GM12872 (cell line): ENCODE data around the gene LMO2.

ENCODE experiments used
- TF ChIP-seq, protein P1 (sequence below): IDR thresholded peaks from 3 replicates; pipeline ENCODE4 v1.5.1; 2011; ENCODE audit warnings: low read depth, mild to moderate bottlenecking, low read length, moderate library complexity; ENCODE audit not compliant: insufficient read depth

The LMO2 gene

DNA sequence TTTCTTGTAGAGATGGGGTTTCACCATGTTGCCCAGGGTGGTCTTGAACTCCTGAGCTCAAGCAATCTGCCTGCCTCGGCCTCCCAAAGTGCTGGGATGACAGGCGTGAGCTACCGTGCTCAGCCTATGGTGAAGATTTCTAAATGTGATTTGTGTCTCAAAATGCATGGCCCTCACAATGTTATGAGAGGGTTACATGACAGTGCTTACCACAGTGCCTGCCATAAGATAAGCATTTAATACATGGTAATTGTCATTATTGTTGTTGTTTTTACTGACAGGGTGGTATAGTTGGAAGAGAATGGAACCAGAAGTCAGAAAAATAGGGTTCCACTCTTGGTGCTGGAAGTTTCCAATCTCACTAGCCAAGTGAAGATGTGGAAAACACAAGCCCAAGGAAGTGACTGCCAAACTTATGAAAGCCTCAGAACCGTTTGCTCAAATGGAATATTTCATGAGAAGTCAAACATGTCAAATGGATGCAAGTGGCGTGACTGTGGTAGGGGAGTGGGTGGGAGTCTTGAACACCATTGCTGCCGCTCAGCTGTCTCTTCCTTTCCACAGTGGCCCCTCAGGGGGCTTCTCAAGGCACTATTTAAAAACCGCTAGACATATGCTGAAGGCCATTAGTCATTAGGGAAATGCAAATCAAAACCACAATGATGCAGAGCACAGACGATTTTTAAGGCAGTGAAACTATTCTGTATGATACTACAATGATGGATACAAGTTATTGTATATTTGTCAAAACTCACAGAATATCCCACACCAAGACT is 29.1 kb upstream of the LMO2 start:
- TF ChIP-seq, protein P1, sequence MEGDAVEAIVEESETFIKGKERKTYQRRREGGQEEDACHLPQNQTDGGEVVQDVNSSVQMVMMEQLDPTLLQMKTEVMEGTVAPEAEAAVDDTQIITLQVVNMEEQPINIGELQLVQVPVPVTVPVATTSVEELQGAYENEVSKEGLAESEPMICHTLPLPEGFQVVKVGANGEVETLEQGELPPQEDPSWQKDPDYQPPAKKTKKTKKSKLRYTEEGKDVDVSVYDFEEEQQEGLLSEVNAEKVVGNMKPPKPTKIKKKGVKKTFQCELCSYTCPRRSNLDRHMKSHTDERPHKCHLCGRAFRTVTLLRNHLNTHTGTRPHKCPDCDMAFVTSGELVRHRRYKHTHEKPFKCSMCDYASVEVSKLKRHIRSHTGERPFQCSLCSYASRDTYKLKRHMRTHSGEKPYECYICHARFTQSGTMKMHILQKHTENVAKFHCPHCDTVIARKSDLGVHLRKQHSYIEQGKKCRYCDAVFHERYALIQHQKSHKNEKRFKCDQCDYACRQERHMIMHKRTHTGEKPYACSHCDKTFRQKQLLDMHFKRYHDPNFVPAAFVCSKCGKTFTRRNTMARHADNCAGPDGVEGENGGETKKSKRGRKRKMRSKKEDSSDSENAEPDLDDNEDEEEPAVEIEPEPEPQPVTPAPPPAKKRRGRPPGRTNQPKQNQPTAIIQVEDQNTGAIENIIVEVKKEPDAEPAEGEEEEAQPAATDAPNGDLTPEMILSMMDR = no peak

DNA sequence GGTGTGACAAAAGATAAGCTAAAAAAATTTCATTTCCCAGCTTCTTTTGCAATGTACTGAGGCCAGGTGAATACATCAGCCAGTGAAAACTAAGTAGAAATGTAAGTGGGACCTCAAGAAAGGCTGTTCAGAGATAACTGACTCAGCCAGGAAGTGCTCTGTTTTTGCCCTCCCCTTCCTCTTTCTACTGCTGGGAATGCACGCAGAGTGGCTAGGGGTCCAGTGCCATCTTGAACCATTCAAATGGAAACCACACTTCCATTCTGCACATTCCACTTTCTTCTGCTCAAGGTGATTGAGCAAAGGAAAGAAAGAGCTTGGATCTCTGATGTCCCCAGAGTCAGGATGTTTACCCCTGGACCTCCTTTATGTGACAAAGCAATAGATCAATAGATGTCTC is 27.8 kb upstream of the LMO2 start:
- TF ChIP-seq, protein P1 = no peak

DNA sequence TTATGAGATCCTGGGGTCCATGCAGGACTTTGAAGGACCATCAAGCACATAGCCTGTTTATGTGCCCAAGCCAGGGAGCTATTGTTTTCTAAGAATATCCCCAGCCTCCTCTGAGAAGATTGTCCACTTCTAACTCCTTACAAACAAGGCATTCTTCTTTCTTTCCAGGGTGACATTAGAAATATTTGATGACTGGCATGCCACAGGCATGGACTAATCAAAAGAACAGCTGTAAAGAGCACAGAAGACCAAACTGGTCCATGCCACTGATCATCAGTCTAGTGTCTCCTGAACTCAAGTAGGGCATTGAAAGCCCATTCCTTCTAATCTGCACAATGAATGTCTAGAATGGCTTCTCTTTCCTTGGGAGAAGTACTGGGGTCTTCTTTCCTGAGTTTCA is 24.9 kb upstream of the LMO2 start:
- TF ChIP-seq, protein P1 = no peak

DNA sequence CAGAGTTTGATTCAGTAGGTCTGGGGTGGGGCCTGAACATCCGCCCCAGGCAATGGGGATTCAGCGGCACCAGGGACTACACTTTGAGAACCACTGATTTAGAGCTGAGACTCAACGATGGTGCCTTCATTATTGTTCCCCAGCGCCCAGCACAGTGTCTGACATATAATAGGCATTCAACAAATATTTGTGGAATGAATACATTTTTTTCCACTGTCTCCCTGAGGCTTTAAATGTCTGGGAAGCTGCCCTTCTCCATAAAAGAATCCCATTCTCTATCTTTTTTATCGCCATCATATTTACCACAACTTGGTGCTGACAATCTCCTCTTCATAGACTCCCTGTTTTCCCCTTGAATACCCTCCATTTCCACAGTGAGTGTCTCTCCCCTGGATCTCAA is 23.6 kb upstream of the LMO2 start:
- TF ChIP-seq, protein P1 = no peak

DNA sequence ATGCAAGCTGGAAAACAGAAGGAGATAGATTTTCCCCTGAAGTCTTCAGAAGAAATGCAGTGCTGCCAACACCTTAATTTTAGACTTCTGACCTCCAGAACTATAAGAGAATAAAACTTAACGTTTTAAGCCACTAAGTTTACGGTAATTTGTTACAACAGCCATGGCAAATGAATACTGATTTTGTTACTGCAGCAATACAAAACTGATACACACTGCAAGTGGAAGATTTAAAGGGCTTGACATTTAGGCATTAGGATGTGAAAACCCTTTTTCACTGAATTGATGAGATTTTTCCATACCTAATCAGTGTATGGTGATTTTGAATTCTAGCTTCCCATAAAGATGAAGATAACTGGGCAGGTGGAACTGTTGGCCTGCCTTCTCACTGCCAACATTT is 22.1 kb upstream of the LMO2 start:
- TF ChIP-seq, protein P1 = no peak

DNA sequence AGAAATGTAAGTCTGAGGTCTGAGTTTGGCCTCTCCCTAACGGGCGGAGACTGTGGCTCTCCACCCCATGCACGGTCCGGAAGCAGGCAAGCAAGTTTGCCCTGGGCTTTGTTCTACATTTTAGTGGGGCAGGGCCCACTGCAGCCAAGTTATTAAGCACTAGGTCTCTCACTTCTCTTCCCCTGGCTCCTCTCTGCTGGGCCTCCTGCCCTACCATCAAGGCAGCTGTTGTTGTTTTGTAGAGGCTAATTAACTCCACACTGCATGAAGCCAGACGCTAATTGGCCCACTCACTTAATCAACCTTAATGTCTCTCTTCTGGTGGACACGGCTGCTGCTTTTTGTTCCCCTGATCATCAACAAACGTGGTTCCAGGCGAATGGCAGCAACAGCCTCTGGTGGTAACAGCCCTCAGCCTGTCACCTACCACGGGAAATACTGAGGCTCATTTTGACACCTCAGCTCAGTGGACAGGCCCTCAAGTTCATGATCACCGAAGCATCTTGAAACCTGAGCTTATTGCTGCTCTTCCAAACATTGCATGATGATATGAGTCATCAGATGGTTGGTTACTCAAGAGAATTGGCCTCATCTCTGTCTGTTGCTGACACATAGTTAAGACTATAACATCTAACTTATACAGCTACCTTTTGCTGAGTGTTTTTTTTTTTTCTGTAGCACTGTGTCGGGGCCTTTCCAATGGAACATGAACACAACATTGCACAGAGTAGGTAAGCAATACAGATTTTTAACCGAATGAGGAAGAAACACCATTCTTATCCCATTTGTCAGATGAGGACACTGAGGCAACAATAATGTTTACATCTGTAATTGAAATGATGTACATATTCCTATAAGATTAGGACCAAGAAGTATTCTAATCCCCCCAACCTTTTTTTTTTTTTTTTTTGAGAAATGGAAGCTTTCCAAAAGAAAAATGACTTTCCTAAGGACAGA is 20.8 kb upstream of the LMO2 start:
- TF ChIP-seq, protein P1 = no peak

DNA sequence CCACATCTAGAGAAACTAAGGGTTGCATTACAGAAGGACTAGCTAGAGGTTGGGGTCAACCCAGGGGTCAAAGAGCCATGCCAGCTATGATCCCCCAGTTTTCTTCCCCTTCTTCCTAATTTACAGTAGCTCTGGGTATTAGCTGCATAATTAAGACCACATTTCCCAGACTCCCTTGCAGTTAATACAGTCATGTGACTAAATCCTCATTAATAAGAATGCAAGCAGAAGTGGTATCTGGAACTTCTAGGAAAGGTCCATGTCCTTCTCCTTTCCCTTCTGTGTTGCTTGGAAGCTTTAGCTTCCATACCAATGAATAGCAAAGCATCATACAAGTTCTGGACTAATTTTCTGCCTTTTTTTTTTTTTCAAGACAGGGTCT is 19.1 kb upstream of the LMO2 start:
- TF ChIP-seq, protein P1 = no peak
